Psoas muscle (tissue), 8 donors: Measurements from ENCODE around the gene NPDC1. TPM values are rescaled to one million over a fixed set of nuclear protein-coding genes. Genes with fewer than 3 reads are reported as not detected.

ENCODE experiments used
- ATAC-seq, 4 donors: fragments of 200-7000 bp; cut with Tn5 transposase; one replicate each; pipeline ENCODE4 v1.9.1; 2020; ENCODE audit warnings: moderate library complexity in 3 of 4, mild to moderate bottlenecking in 2 of 4
- DNase-seq, 2 donors: peaks; one replicate each; pipeline ENCODE4 v3.0.0-alpha.2; 2020
- H3K27ac ChIP-seq: fragments of 200-600 bp; one replicate; pipeline ENCODE4 v1.8.0; 2022
- H3K27me3 ChIP-seq, 3 donors: fragments of 200-600 bp in 1 of 3; one replicate each; pipeline versions ENCODE4 v1.6.1 to v1.8.0; 2013 to 2022; ENCODE audit warnings: low read length in 2 of 3, mild to moderate bottlenecking in 2 of 3, moderate library complexity in 1 of 3; ENCODE audit not compliant: insufficient read depth in 3 of 3
- H3K36me3 ChIP-seq, 2 donors: fragments of 200-600 bp in 1 of 2; one replicate each; pipeline versions ENCODE4 v1.6.1 to v1.8.0; 2013 to 2022; ENCODE audit warnings: low read depth in 1 of 2, mild to moderate bottlenecking in 1 of 2, moderate library complexity in 1 of 2; ENCODE audit not compliant: insufficient read depth in 1 of 2
- H3K4me1 ChIP-seq: fragments of 200-600 bp; one replicate; pipeline ENCODE4 v1.8.0; 2022
- H3K4me3 ChIP-seq: fragments of 200-600 bp; one replicate; pipeline ENCODE4 v1.8.0; 2022; ENCODE audit warnings: mild to moderate bottlenecking
- H3K9me3 ChIP-seq: fragments of 200-600 bp; one replicate; pipeline ENCODE4 v1.8.0; 2022
- CTCF ChIP-seq: fragments of 200-600 bp; IDR thresholded peaks from one replicate; pipeline ENCODE4 v1.8.0; 2022; ENCODE audit warnings: antibody characterized with exemption
- WGBS, 3 donors: extraction: QIAGEN DNeasy Blood & Tissue Kit; methylation state at CpG; one replicate each; pipeline versions ENCODE4 v1.1.6 to v1.1.7; 2013; 5-methylcytosine and 5-hydroxymethylcytosine counted together
- intact Hi-C, 2 donors: fragments of 100-400 bp; cut with DNase I; formaldehyde crosslinking; loops; one replicate each; pipeline versions ENCODE4 v1.11.0 to v1.14.2; 2022
- polyA plus RNA-seq, 3 donors: library from polyadenylated mRNA; stranded (reverse); fragments of 200-250 nt; gene quantifications; one replicate each; pipeline ENCODE4 v1.2.3, GENCODE V29; 2013
- total RNA-seq, 4 donors: library from RNA; stranded (reverse); fragmentation: NEBNext Ultra II Directional in 2 of 4; extraction: Animal tissue kit (Norgen Biotek cat#: 25700) in 2 of 4; gene quantifications; one replicate each; pipeline versions ENCODE4 v1.2.1 to v1.2.4, GENCODE V29; 2021 to 2023
- donor health status: healthy with polysubstance abuse.
- donor health status: DM: no; HTN: no; CAD: no; lungs with moderate emphysema.
- donor health status: Bipolar disorder and iron deficiency.
- donor health status: healthy.
- donor health status: DM: yes; HTN: yes; CAD: no.
- donor health status: DM: no; HTN: no; CAD: no.
- donor health status: DM: no; HTN: no; CAD: no.
- donor health status: DM: yes; HTN: yes; CAD: no.

The NPDC1 gene
- total and polyA plus RNA-seq, 7 donors = 14.8 to 32.1 (median 22.4) TPM

- WGBS, 3 donors = 10 to 21% (median 21%) methylated on average over 12 of the region's 12 CpGs
- Histone ChIP-seq H3K27ac (no peak overlapping the region), H3K36me3 (peaks cover 0 to 11% of the 10 kb centered on the region in 2 donors), H3K4me3 (no peak overlapping the region), H3K27me3 (peaks cover 0 to 19% (median 17%) of the 10 kb centered on the region in 3 donors), H3K4me1 (peaks cover 10% of the 10 kb centered on the region), H3K9me3 (no peaks in the 10 kb centered on the region)
- ATAC-seq (no peak), DNase-seq (no peak)
- intact Hi-C loops = no loop called here
- TF ChIP-seq CTCF = no peak
Measured at GRCh38 chr9:136995772-136996311, 50.1 kb downstream of the NPDC1 start.

- 21 to 26% (median 24%) methylated on average over 22 to 30 of the region's 30 CpGs for WGBS, 3 donors
- no peak overlapping the region for H3K27ac ChIP-seq
- DNase-seq = no peak
- no peak for TF ChIP-seq CTCF
- no peak for ATAC-seq
- peaks cover 0 to 19% (median 17%) of the 10 kb centered on the region in 3 donors for H3K27me3 ChIP-seq
- intact Hi-C loops = no loop called here
- no peak overlapping the region for H3K4me3 ChIP-seq
- H3K36me3 ChIP-seq = peaks cover 0 to 11% of the 10 kb centered on the region in 2 donors
- H3K4me1 ChIP-seq = peaks cover 10% of the 10 kb centered on the region
- H3K9me3 ChIP-seq = no peaks in the 10 kb centered on the region
Measured at GRCh38 chr9:136995362-136995761, 50.6 kb downstream of the NPDC1 start.

DNA sequence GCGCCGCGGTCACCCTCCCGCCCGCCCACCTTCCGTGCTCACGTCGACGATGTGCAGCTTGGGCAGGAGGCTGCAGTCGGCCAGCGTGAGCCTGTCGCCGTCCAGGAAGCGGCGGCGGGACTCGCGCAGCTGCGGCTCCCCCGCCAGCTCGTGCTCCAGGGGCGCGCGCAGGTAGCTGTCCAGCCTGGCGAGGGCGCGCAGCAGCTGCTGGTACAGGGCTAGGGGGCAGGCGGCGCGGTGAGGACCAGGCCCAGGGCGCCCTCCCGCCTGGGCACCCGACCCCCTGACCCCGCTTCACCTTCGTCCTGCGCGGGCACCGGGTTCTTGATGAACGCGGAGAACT lies 51.1 kb downstream of the NPDC1 start:
- peaks cover 0 to 19% (median 17%) of the 10 kb centered on the region in 3 donors for H3K27me3 ChIP-seq
- intact Hi-C loops = loop anchor here in 1 of 2 donors (5.0 kb wide), 1 partner anchor 48 kb away; the partner anchor contains the start of gene C8G
- no peak for ATAC-seq
- H3K36me3 ChIP-seq = peaks cover 0 to 11% of the 10 kb centered on the region in 2 donors
- no peak overlapping the region for H3K4me3 ChIP-seq
- no peak for DNase-seq
- peaks cover 10% of the 10 kb centered on the region for H3K4me1 ChIP-seq
- WGBS, 3 donors = 51 to 61% (median 59%) methylated on average over 29 to 40 of the region's 40 CpGs
- TF ChIP-seq CTCF = no peak
- H3K27ac ChIP-seq = no peak overlapping the region
- H3K9me3 ChIP-seq = no peaks in the 10 kb centered on the region

DNA sequence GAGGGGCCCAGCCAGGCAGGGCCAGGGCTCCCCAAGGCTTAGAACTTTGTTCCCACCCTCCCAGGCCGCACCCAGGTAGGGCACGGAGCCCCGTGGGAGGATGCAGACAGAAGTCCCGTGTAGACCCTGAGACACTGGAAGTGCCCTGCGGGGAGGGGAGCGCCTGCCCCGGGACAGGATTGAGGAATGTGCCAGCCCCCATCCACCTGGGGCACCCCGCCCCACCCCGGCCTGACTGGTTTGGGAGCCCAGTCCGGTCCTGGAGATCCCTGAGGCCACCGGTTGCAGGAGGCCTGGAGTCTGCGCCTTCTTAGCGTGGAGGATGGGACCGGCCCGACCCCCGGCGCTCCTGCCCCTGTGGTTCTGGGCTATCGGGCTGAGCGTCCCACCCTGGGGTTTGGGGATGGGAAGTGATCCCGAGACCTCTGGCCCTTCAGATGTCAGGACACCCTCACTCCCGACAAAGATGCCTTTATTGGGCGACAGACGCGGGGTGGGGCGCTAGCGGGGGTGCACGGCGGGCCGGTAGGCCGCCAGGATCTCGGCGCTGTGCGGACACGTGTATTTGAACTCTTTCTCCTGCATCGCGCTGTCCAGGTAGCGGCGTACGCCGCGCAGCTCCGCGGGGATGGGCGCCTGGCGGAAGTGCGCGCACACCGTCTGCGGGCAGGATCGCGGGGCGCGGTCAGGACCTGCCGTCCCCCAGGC lies 51.6 kb downstream of the NPDC1 start:
- peaks cover 0 to 11% of the 10 kb centered on the region in 2 donors for H3K36me3 ChIP-seq
- peaks cover 10% of the 10 kb centered on the region for H3K4me1 ChIP-seq
- DNase-seq = no peak
- no peak for TF ChIP-seq CTCF
- peaks cover 0 to 19% (median 17%) of the 10 kb centered on the region in 3 donors for H3K27me3 ChIP-seq
- H3K4me3 ChIP-seq = no peak overlapping the region
- 71 to 82% (median 77%) methylated on average over 45 to 54 of the region's 54 CpGs for WGBS, 3 donors
- no peak for ATAC-seq
- intact Hi-C loops = loop anchor here in 1 of 2 donors (5.0 kb wide), 1 partner anchor 47 kb away; the partner anchor contains the start of gene C8G
- H3K9me3 ChIP-seq = no peaks in the 10 kb centered on the region
- no peak overlapping the region for H3K27ac ChIP-seq
